Islet of Langerhans (tissue), 1 donor: ENCODE data around the gene TPPP2.
A peak's percentile ranks its signal among the peaks of the same experiment; 100 is the strongest.
"Not testable (repeated sequence)": the region's sequence is repeated elsewhere in the genome, so short reads cannot be mapped to it uniquely, and the experiment has no call there.

ENCODE experiments used
- FAIRE-seq: peaks from one replicate; lab custom pipeline; 2011; peaks lifted over from hg19 to GRCh38; lab: Jason Lieb, UNC

Gene TPPP2

GRCh38 chr14:21029917-21030316 is at the start of gene TPPP2:
TPPP2 (plus strand) TSS chr14:21030217; CDS start chr14:21030582, 365 bp downstream.
- FAIRE-seq, result no peak

- FAIRE-seq, result no peak
These were observed 49.1 kb upstream of the TPPP2 start for GRCh38 chr14:20980906-20981305.

- no peak for FAIRE-seq
These were observed 47.2 kb upstream of the TPPP2 start for GRCh38 chr14:20982646-20983369.

GRCh38 chr14:20985650-20986049 is 44.4 kb upstream of the TPPP2 start:
- not testable (repeated sequence) for FAIRE-seq

- no peak for FAIRE-seq
These were observed 43.2 kb upstream of the TPPP2 start for GRCh38 chr14:20986811-20987210.

- FAIRE-seq, result no peak
These were observed 41.1 kb upstream of the TPPP2 start for GRCh38 chr14:20988717-20989470.

GRCh38 chr14:20989471-20989786 is 40.6 kb upstream of the TPPP2 start:
- FAIRE-seq, result no peak

- peak; percentile 79 for FAIRE-seq
These were observed 40.0 kb upstream of the TPPP2 start, which contains the start of gene METTL17 for GRCh38 chr14:20989787-20990600. METTL17 (plus strand) TSS chr14:20989980; CDS start chr14:20990003, 23 bp downstream.

- no peak for FAIRE-seq
These were observed 33.5 kb upstream of the TPPP2 start for GRCh38 chr14:20996521-20996920.

GRCh38 chr14:20997115-20997514 is 32.9 kb upstream of the TPPP2 start:
- FAIRE-seq, result no peak

GRCh38 chr14:20997564-20997963 is 32.5 kb upstream of the TPPP2 start:
- FAIRE-seq, result no peak

GRCh38 chr14:20998139-20998538 is 31.9 kb upstream of the TPPP2 start:
- no peak for FAIRE-seq

- no peak for FAIRE-seq
These were observed 31.2 kb upstream of the TPPP2 start, which contains the start of gene SLC39A2 for GRCh38 chr14:20998674-20999366. SLC39A2 (plus strand) TSS chr14:20999293; CDS start chr14:20999447, 154 bp downstream.

GRCh38 chr14:20999591-20999990 is 30.4 kb upstream of the TPPP2 start:
- no peak for FAIRE-seq

- FAIRE-seq, result no peak
These were observed 28.8 kb upstream of the TPPP2 start for GRCh38 chr14:21001218-21001617.

- no peak for FAIRE-seq
These were observed 26.1 kb upstream of the TPPP2 start for GRCh38 chr14:21003788-21004346.

- not testable (repeated sequence) for FAIRE-seq
These were observed 20.3 kb upstream of the TPPP2 start for GRCh38 chr14:21009721-21010120.

- FAIRE-seq, result no peak
These were observed 18.9 kb upstream of the TPPP2 start for GRCh38 chr14:21011136-21011535.

- FAIRE-seq, result no peak
These were observed 15.2 kb upstream of the TPPP2 start for GRCh38 chr14:21014761-21015190.

- no peak for FAIRE-seq
These were observed 14.7 kb upstream of the TPPP2 start for GRCh38 chr14:21015312-21015711.

- FAIRE-seq, result no peak
These were observed 13.4 kb upstream of the TPPP2 start for GRCh38 chr14:21016413-21017190.
